ENCODE measurements around the gene C14orf180. TPM values are rescaled to one million over a fixed set of nuclear protein-coding genes. Genes with fewer than 3 reads are reported as not detected.

Gene C14orf180
- total RNA-seq, 1 experiment from 2014 or later = not detected

DNA sequence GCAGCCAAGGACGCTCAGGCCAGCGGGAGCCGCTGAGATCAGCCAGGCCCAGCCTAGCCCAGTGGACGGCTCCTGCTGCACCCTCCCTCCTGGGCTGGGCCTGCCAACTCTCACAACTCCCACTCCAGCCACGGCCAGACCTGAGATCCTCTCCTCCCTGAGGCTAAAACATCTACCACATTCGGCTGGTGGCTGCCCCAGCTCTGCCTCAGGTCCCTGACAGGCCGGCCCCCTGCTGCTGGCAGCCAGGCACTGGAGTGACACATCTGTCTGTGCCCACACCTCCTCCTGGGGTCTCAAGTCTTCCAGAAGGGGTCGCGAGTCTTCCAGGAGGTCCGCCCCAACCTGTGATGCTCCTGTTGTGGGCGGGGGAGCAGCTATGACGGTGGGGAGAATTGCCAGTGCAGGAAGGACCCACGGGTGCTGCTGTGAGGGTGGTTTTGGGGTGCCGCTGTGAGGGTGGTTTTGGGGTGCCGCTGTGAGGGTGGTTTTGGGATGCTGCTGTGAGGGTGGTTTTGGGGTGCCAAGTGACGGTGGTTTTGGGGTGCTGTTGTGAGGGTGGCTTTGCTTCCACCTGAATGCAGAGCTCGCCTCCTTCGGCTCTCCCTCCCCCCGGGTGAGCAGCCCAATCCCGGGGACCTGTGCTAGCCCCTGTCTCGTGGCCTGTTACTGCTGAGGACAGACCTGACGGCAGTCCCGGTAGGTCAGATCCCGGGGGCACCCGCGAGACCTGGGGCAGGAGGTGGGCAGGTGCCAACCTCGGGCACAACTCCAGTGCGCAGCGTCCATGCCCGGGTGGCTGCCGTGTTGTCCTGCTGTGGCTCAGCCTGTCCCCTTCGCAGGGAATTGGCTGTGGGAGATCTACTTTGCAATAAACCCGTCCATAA is 27.5 kb upstream of the C14orf180 start:
- Mint-ChIP-seq H3K27me3 (ENCODE audit: low read depth) (no peaks in the 10 kb centered on the region; the same call in none of the 2 replicates), H3K36me3 (ENCODE audit: insufficient read depth in 1 of 3, low read depth in 3 of 3) (peaks cover 0 to 4% (median 0%) of the 10 kb centered on the region in 3 experiments; a peak in 1 of 7 replicates), H3K4me3 (no peak overlapping the region), H3K4me1 (peaks cover 10% of the 10 kb centered on the region in 2 experiments; a peak in 3 of 4 replicates), H3K9me3 (peaks cover 0 to 6% of the 10 kb centered on the region in 2 experiments; a peak in 1 of 5 replicates), H3K27ac (no peak overlapping the region)
- Histone ChIP-seq H3T11ph (ENCODE audit: low read length) (no peak overlapping the region), H2BK12ac (ENCODE audit: insufficient read length, low read depth, low read length) (no peak overlapping the region), H3K79me2 (ENCODE audit: insufficient read depth, low read length) (no peaks in the 10 kb centered on the region), H3K4me1 (ENCODE audit: insufficient read depth, low read length) (no peaks in the 10 kb centered on the region), H3K56ac (ENCODE audit: insufficient read length, low read depth, low read length) (no peak overlapping the region), H3K18ac (ENCODE audit: insufficient read length, low read depth, low read length) (no peak overlapping the region), H3K27ac (ENCODE audit: insufficient read length, low read depth, low read length) (no peak overlapping the region), H2BK20ac (ENCODE audit: low read depth, low read length, poor library complexity, severe bottlenecking) (no peak overlapping the region), H4K91ac (ENCODE audit: insufficient read length, low read depth, low read length) (no peak overlapping the region), H2AK5ac (ENCODE audit: insufficient read length, low read length) (no peak overlapping the region), H3K27me3 (ENCODE audit: insufficient read depth, low read length) (no peaks in the 10 kb centered on the region), H3K9ac (ENCODE audit: extremely low read depth, insufficient read length, low read length) (no peak overlapping the region), H4K5ac (ENCODE audit: insufficient read length, low read depth, low read length) (no peak overlapping the region), H3K14ac (ENCODE audit: insufficient read depth, low read length) (no peak overlapping the region), H3K79me1 (ENCODE audit: insufficient read depth, low read depth, low read length, poor library complexity, severe bottlenecking) (no peaks in the 10 kb centered on the region), H3K23me2 (ENCODE audit: insufficient read length, low read depth, low read length, poor library complexity, severe bottlenecking) (no peaks in the 10 kb centered on the region), H2BK15ac (ENCODE audit: low read depth, low read length) (no peak overlapping the region), H4K8ac (replicated peaks; ENCODE audit: insufficient read length, low read depth, low read length) (no peak overlapping the region), H2AFZ (ENCODE audit: low read length) (no peak overlapping the region), H3K9me3 (ENCODE audit: control insufficient read depth, low read depth, low read length) (no peaks in the 10 kb centered on the region), H2BK120ac (ENCODE audit: low read depth, low read length, poor library complexity, severe bottlenecking) (no peak overlapping the region), H3K23ac (ENCODE audit: insufficient read length, low read depth, low read length) (no peak overlapping the region), H2BK5ac (ENCODE audit: insufficient read length, low read length) (no peak overlapping the region), H4K20me1 (ENCODE audit: control insufficient read depth, insufficient read depth, insufficient read length) (no peaks in the 10 kb centered on the region), H3K4me2 (ENCODE audit: insufficient read depth, insufficient read length, low read length) (no peak overlapping the region), H3K4ac (ENCODE audit: low read depth, low read length) (no peak overlapping the region)
- TF ChIP-seq, protein P1, sequence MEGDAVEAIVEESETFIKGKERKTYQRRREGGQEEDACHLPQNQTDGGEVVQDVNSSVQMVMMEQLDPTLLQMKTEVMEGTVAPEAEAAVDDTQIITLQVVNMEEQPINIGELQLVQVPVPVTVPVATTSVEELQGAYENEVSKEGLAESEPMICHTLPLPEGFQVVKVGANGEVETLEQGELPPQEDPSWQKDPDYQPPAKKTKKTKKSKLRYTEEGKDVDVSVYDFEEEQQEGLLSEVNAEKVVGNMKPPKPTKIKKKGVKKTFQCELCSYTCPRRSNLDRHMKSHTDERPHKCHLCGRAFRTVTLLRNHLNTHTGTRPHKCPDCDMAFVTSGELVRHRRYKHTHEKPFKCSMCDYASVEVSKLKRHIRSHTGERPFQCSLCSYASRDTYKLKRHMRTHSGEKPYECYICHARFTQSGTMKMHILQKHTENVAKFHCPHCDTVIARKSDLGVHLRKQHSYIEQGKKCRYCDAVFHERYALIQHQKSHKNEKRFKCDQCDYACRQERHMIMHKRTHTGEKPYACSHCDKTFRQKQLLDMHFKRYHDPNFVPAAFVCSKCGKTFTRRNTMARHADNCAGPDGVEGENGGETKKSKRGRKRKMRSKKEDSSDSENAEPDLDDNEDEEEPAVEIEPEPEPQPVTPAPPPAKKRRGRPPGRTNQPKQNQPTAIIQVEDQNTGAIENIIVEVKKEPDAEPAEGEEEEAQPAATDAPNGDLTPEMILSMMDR (conservative IDR thresholded peaks at IDR 0.05) = no peak
- no CpG with 5 or more reads among the region's 33 CpGs for WGBS (ENCODE audit: extremely low coverage, insufficient read length, low lambda C conversion rate)
- no peak for DNase-seq

All from H9 (cell line).